Stimulated activated effector memory CD8-positive, alpha-beta T cell treated with anti-CD3 and anti-CD28 coated beads, Interleukin-12 subunit alpha, Interleukin-12 subunit beta, amount 100 ng/mL, for 72 hours (primary cell): ENCODE measurements around the gene HDGFL2.
A peak's percentile ranks its signal among the peaks of the same experiment; 100 is the strongest.

Experiments
- ATAC-seq: fragments of 150-1000 bp; cut with Tn5 transposase; 2 replicates; pipeline ENCODE4 v1.10.0; 2021
- DNase-seq, 2 donors: peaks; one replicate each; pipeline ENCODE4 v3.0.0; 2021 to 2022; ENCODE audit warnings: low spot score in 2 of 2
- H3K27ac Mint-ChIP-seq: one replicate; pipeline ENCODE4 v1.8.0; 2022; ENCODE audit warnings: mild to moderate bottlenecking, mixed read lengths
- H3K36me3 Mint-ChIP-seq: one replicate; pipeline ENCODE4 v1.8.0; 2022; ENCODE audit warnings: mild to moderate bottlenecking, mixed read lengths
- H3K4me1 Mint-ChIP-seq: one replicate; pipeline ENCODE4 v1.8.0; 2022; ENCODE audit warnings: mixed read lengths
- H3K4me3 Mint-ChIP-seq: one replicate; pipeline ENCODE4 v1.8.0; 2022; ENCODE audit warnings: mild to moderate bottlenecking, mixed read lengths
- H3K9me3 Mint-ChIP-seq: one replicate; pipeline ENCODE4 v1.8.0; 2022; ENCODE audit warnings: mixed read lengths

The HDGFL2 gene

GRCh38 chr19:4472174-4472974, at the start of gene HDGFL2:
TSS of gene HDGFL2 (plus strand) at chr19:4472297. CDS start at chr19:4472351, 54 bp downstream.
- Mint-ChIP-seq H3K9me3 (no peaks in the 10 kb centered on the region), H3K4me3 (no peak within 1 kb of the TSS), H3K36me3 (peaks cover 17% of the 10 kb centered on the region), H3K4me1 (peaks cover 17% of the 10 kb centered on the region), H3K27ac (peak within 1 kb of the TSS; percentile 74)
- ATAC-seq = no peak
- DNase-seq = no peak

GRCh38 chr19:4423416-4424126, 48.5 kb upstream of the HDGFL2 start:
- Mint-ChIP-seq H3K27ac (no peak overlapping the region), H3K4me3 (no peak overlapping the region), H3K4me1 (no peaks in the 10 kb centered on the region), H3K9me3 (no peaks in the 10 kb centered on the region), H3K36me3 (peaks cover 97% of the 10 kb centered on the region)
- no peak for DNase-seq
- no peak for ATAC-seq

GRCh38 chr19:4425537-4425936, 46.6 kb upstream of the HDGFL2 start:
- ATAC-seq (no peak), DNase-seq (no peak)
- Mint-ChIP-seq H3K9me3 (no peaks in the 10 kb centered on the region), H3K27ac (no peak overlapping the region), H3K4me3 (no peak overlapping the region), H3K36me3 (peaks cover 100% of the 10 kb centered on the region), H3K4me1 (peaks cover 4% of the 10 kb centered on the region)

- H3K36me3 Mint-ChIP-seq = peaks cover 100% of the 10 kb centered on the region
Measured at GRCh38 chr19:4428326-4428975, 43.6 kb upstream of the HDGFL2 start.

GRCh38 chr19:4429256-4429655, 42.8 kb upstream of the HDGFL2 start:
- Mint-ChIP-seq H3K36me3 (peaks cover 100% of the 10 kb centered on the region), H3K4me1 (peaks cover 4% of the 10 kb centered on the region), H3K9me3 (no peaks in the 10 kb centered on the region), H3K27ac (peak overlapping the region; percentile 14), H3K4me3 (no peak overlapping the region)
- ATAC-seq (no peak), DNase-seq (no peak)

More at GRCh38 chr19:4428326-4428975, 43.6 kb upstream of the HDGFL2 start:
- peaks cover 4% of the 10 kb centered on the region for H3K4me1 Mint-ChIP-seq
- DNase-seq (no peak), ATAC-seq (no peak)
- H3K27ac Mint-ChIP-seq = peak overlapping the region; percentile 14
- H3K9me3 Mint-ChIP-seq = no peaks in the 10 kb centered on the region
- H3K4me3 Mint-ChIP-seq = no peak overlapping the region

- no peaks in the 10 kb centered on the region for H3K9me3 Mint-ChIP-seq
- peaks cover 4% of the 10 kb centered on the region for H3K4me1 Mint-ChIP-seq
- H3K27ac Mint-ChIP-seq = no peak overlapping the region
- ATAC-seq = no peak
- H3K36me3 Mint-ChIP-seq = peaks cover 100% of the 10 kb centered on the region
- no peak overlapping the region for H3K4me3 Mint-ChIP-seq
- DNase-seq = no peak
Measured at GRCh38 chr19:4429771-4430171, 42.3 kb upstream of the HDGFL2 start.

- Mint-ChIP-seq H3K9me3 (no peaks in the 10 kb centered on the region), H3K4me1 (peaks cover 4% of the 10 kb centered on the region), H3K4me3 (no peak overlapping the region), H3K27ac (no peak overlapping the region), H3K36me3 (peaks cover 100% of the 10 kb centered on the region)
- ATAC-seq (no peak), DNase-seq (no peak)
Measured at GRCh38 chr19:4430760-4431159, 41.3 kb upstream of the HDGFL2 start.

GRCh38 chr19:4431296-4431695, 40.8 kb upstream of the HDGFL2 start:
- Mint-ChIP-seq H3K4me1 (peaks cover 4% of the 10 kb centered on the region), H3K9me3 (no peaks in the 10 kb centered on the region), H3K27ac (no peak overlapping the region), H3K4me3 (no peak overlapping the region), H3K36me3 (peaks cover 98% of the 10 kb centered on the region)
- DNase-seq (no peak), ATAC-seq (no peak)

GRCh38 chr19:4431808-4432674, 40.1 kb upstream of the HDGFL2 start:
- Mint-ChIP-seq H3K4me1 (peaks cover 4% of the 10 kb centered on the region), H3K36me3 (peaks cover 97% of the 10 kb centered on the region), H3K27ac (no peak overlapping the region), H3K9me3 (no peaks in the 10 kb centered on the region), H3K4me3 (no peak overlapping the region)
- no peak for DNase-seq
- no peak for ATAC-seq

- H3K27ac Mint-ChIP-seq = no peak overlapping the region
- peaks cover 4% of the 10 kb centered on the region for H3K4me1 Mint-ChIP-seq
- no peak for DNase-seq
- peaks cover 97% of the 10 kb centered on the region for H3K36me3 Mint-ChIP-seq
- H3K4me3 Mint-ChIP-seq = no peak overlapping the region
- no peaks in the 10 kb centered on the region for H3K9me3 Mint-ChIP-seq
- ATAC-seq = no peak
Measured at GRCh38 chr19:4432918-4433506, 39.1 kb upstream of the HDGFL2 start.

- H3K4me3 Mint-ChIP-seq = no peak overlapping the region
- DNase-seq = no peak
- H3K27ac Mint-ChIP-seq = no peak overlapping the region
- H3K36me3 Mint-ChIP-seq = peaks cover 97% of the 10 kb centered on the region
- H3K9me3 Mint-ChIP-seq = no peaks in the 10 kb centered on the region
- no peak for ATAC-seq
- H3K4me1 Mint-ChIP-seq = no peaks in the 10 kb centered on the region
Measured at GRCh38 chr19:4434391-4434790, 37.7 kb upstream of the HDGFL2 start.

- no peak for DNase-seq
- H3K36me3 Mint-ChIP-seq = peaks cover 96% of the 10 kb centered on the region
- peak; percentile 16 for ATAC-seq
- no peak overlapping the region for H3K27ac Mint-ChIP-seq
- no peak overlapping the region for H3K4me3 Mint-ChIP-seq
- no peaks in the 10 kb centered on the region for H3K4me1 Mint-ChIP-seq
- H3K9me3 Mint-ChIP-seq = no peaks in the 10 kb centered on the region
Measured at GRCh38 chr19:4436231-4436630, 35.9 kb upstream of the HDGFL2 start.

- Mint-ChIP-seq H3K27ac (no peak overlapping the region), H3K36me3 (peaks cover 92% of the 10 kb centered on the region), H3K9me3 (no peaks in the 10 kb centered on the region), H3K4me3 (no peak overlapping the region), H3K4me1 (peaks cover 3% of the 10 kb centered on the region)
- no peak for DNase-seq
- ATAC-seq = no peak
Measured at GRCh38 chr19:4437103-4437502, 35.0 kb upstream of the HDGFL2 start.

GRCh38 chr19:4439243-4439642, 32.9 kb upstream of the HDGFL2 start:
- peaks cover 87% of the 10 kb centered on the region for H3K36me3 Mint-ChIP-seq
- no peak overlapping the region for H3K27ac Mint-ChIP-seq
- no peaks in the 10 kb centered on the region for H3K9me3 Mint-ChIP-seq
- ATAC-seq (no peak), DNase-seq (no peak)
- peaks cover 8% of the 10 kb centered on the region for H3K4me1 Mint-ChIP-seq
- H3K4me3 Mint-ChIP-seq = no peak overlapping the region
